IPS-NIHi7 (cell line): ENCODE results near the gene C2CD3.

Source experiments
- DNase-seq: peaks from one replicate; pipeline ENCODE4 v3.0.0; 2012; ENCODE audit warnings: mixed read lengths; ENCODE audit errors: extremely low spot score

The C2CD3 gene

GRCh38 chr11:73980001-73980961 is 190.5 kb downstream of the C2CD3 start:
- no peak for DNase-seq

- DNase-seq: no peak
These were observed 192.2 kb downstream of the C2CD3 start for GRCh38 chr11:73978576-73979086.

GRCh38 chr11:73977856-73978519 is 192.8 kb downstream of the C2CD3 start:
- DNase-seq: no peak

- DNase-seq: no peak
These were observed 194.2 kb downstream of the C2CD3 start for GRCh38 chr11:73976451-73977151.

- DNase-seq: no peak
These were observed 195.4 kb downstream of the C2CD3 start for GRCh38 chr11:73975479-73975757.

GRCh38 chr11:73974604-73975478 is 196.0 kb downstream of the C2CD3 start:
- no peak for DNase-seq

- no peak for DNase-seq
These were observed 198.0 kb downstream of the C2CD3 start for GRCh38 chr11:73972620-73973449.

- no peak for DNase-seq
These were observed 198.6 kb downstream of the C2CD3 start for GRCh38 chr11:73972187-73972586.

GRCh38 chr11:73971175-73971719 is 199.6 kb downstream of the C2CD3 start:
- DNase-seq: no peak

- no peak for DNase-seq
These were observed 200.6 kb downstream of the C2CD3 start for GRCh38 chr11:73969991-73970800.

- DNase-seq: no peak
These were observed 201.7 kb downstream of the C2CD3 start for GRCh38 chr11:73969091-73969490.

- DNase-seq: no peak
These were observed 202.3 kb downstream of the C2CD3 start for GRCh38 chr11:73968356-73968966.

GRCh38 chr11:73965764-73966121 is 205.1 kb downstream of the C2CD3 start:
- DNase-seq: no peak

- no peak for DNase-seq
These were observed 205.6 kb downstream of the C2CD3 start for GRCh38 chr11:73965076-73965763.

- DNase-seq: no peak
These were observed 206.9 kb downstream of the C2CD3 start for GRCh38 chr11:73963861-73964260.
